ENCODE measurements around the gene OR2B6.

Gene OR2B6

GRCh38 chr6:28004350-28005151 lies 47.5 kb downstream of the OR2B6 start:
- peaks cover 3 to 14% of the 10 kb centered on the region in 2 donors for H3K27me3 Mint-ChIP-seq
- no peak for ATAC-seq (replicated peaks)
- no peak for DNase-seq
- no peaks in the 10 kb centered on the region for H3K36me3 Mint-ChIP-seq
- peaks cover 8 to 11% of the 10 kb centered on the region in 2 donors for H3K4me1 Mint-ChIP-seq
- H3K4me3 Mint-ChIP-seq = no peak overlapping the region
- H3K9me3 Mint-ChIP-seq = peaks cover 4 to 5% of the 10 kb centered on the region in 2 donors
- H3K27ac Mint-ChIP-seq = no peak overlapping the region

DNA sequence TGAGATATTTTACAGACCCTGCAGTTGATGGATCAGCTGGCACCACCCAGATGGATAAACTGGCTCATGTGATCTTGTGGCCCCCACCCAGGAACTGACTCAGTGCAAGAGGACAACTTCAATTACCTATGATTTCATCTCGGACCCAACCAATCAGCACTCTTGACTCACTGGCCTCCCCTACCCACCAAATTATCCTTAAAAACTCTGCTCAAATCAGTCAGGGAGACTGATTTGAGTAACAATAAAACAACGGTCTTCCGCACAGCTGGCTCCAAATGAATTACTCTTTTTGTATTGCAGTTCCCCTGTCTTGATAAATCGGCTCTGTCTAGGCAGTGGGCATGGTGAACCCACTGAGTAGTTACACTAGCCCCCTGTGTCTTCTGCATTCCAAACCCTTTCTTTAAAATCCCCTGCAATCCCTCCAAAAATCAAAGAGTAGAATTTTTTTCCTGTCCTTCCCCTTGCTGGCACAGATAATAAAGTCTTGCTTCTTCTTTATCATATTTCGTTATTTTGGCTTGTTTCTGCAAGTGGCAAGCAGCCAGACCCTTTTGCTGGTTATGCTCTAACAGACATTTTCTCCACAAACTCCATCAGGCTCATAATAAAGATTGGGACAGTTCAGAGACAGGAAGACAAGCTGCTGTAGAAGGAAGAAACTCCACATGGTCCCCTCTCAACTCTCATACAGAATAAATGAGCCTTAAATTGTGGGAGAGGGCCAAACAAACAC lies 48.3 kb downstream of the OR2B6 start:
- Mint-ChIP-seq H3K4me3 (no peak overlapping the region), H3K27me3 (peaks cover 3 to 9% of the 10 kb centered on the region in 2 donors), H3K36me3 (peaks cover 0 to 1% of the 10 kb centered on the region in 2 donors), H3K4me1 (peaks cover 10 to 11% of the 10 kb centered on the region in 2 donors), H3K27ac (peak overlapping the region; percentile 27), H3K9me3 (peaks cover 5 to 6% of the 10 kb centered on the region in 2 donors)
- no peak for DNase-seq
- no peak for ATAC-seq (replicated peaks)

GRCh38 chr6:28005975-28006374 lies 48.9 kb downstream of the OR2B6 start:
- Mint-ChIP-seq H3K9me3 (peaks cover 5 to 12% of the 10 kb centered on the region in 2 donors), H3K27ac (no peak overlapping the region), H3K4me1 (peaks cover 11 to 14% of the 10 kb centered on the region in 2 donors), H3K27me3 (peaks cover 0 to 6% of the 10 kb centered on the region in 2 donors), H3K4me3 (no peak overlapping the region), H3K36me3 (peaks cover 0 to 3% of the 10 kb centered on the region in 2 donors)
- DNase-seq = no peak
- no peak for ATAC-seq (replicated peaks)
